Measurements from ENCODE around the gene IQGAP2. TPM values are rescaled to one million over a fixed set of nuclear protein-coding genes. Genes with fewer than 3 reads are reported as not detected.

Gene IQGAP2
- total and polyA plus RNA-seq, 2 donors: 20.7 to 33.3 TPM

- H3K27ac ChIP-seq (ENCODE audit: low read depth in 1 of 2, low read length in 1 of 2): no peak overlapping the region
- peaks cover 0 to 13% of the 10 kb centered on the region in 2 donors for H3K36me3 ChIP-seq (ENCODE audit: control insufficient read depth in 2 of 2, insufficient read depth in 2 of 2, low read length in 1 of 2)
- H3K4me1 ChIP-seq (ENCODE audit: control insufficient read depth in 2 of 2, insufficient read depth in 2 of 2, low read length in 2 of 2): no peaks in the 10 kb centered on the region
Measured at GRCh38 chr5:76692274-76692540, 289.1 kb downstream of the IQGAP2 start.

GRCh38 chr5:76692651-76693050 lies 289.6 kb downstream of the IQGAP2 start:
- Histone ChIP-seq H3K4me3 (ENCODE audit: low read length in 2 of 2) (no peak overlapping the region), H3K27ac (ENCODE audit: low read depth in 1 of 2, low read length in 1 of 2) (no peak overlapping the region), H3K27me3 (ENCODE audit: control insufficient read depth in 2 of 2, insufficient read depth in 1 of 2, low read length in 1 of 2) (no peaks in the 10 kb centered on the region), H3K9me3 (ENCODE audit: control insufficient read depth in 2 of 2, insufficient read depth in 1 of 2, low read length in 1 of 2) (no peaks in the 10 kb centered on the region), H3K36me3 (ENCODE audit: control insufficient read depth in 2 of 2, insufficient read depth in 2 of 2, low read length in 1 of 2) (peaks cover 0 to 13% of the 10 kb centered on the region in 2 donors), H3K4me1 (ENCODE audit: control insufficient read depth in 2 of 2, insufficient read depth in 2 of 2, low read length in 2 of 2) (no peaks in the 10 kb centered on the region)
- WGBS: 97% methylated on average over 3 of the region's 3 CpGs
- DNase-seq (ENCODE audit: low read depth in 6 of 9, low spot score in 9 of 9): no peak

More at GRCh38 chr5:76692274-76692540, 289.1 kb downstream of the IQGAP2 start:
- Histone ChIP-seq H3K9me3 (ENCODE audit: control insufficient read depth in 2 of 2, insufficient read depth in 1 of 2, low read length in 1 of 2) (no peaks in the 10 kb centered on the region), H3K4me3 (ENCODE audit: low read length in 2 of 2) (no peak overlapping the region), H3K27me3 (ENCODE audit: control insufficient read depth in 2 of 2, insufficient read depth in 1 of 2, low read length in 1 of 2) (no peaks in the 10 kb centered on the region)
- WGBS: 99% methylated on average over 6 of the region's 6 CpGs
- no peak for DNase-seq (ENCODE audit: low read depth in 6 of 9, low spot score in 9 of 9)

- no peaks in the 10 kb centered on the region for H3K4me1 ChIP-seq (ENCODE audit: control insufficient read depth in 2 of 2, insufficient read depth in 2 of 2, low read length in 2 of 2)
- no peak overlapping the region for H3K27ac ChIP-seq (ENCODE audit: low read depth in 1 of 2, low read length in 1 of 2)
- no peak for DNase-seq (ENCODE audit: low read depth in 6 of 9, low spot score in 9 of 9)
- WGBS: over 99% methylated on average over 3 of the region's 3 CpGs
- no peaks in the 10 kb centered on the region for H3K27me3 ChIP-seq (ENCODE audit: control insufficient read depth in 2 of 2, insufficient read depth in 1 of 2, low read length in 1 of 2)
- no peaks in the 10 kb centered on the region for H3K9me3 ChIP-seq (ENCODE audit: control insufficient read depth in 2 of 2, insufficient read depth in 1 of 2, low read length in 1 of 2)
- H3K4me3 ChIP-seq (ENCODE audit: low read length in 2 of 2): no peak overlapping the region
- H3K36me3 ChIP-seq (ENCODE audit: control insufficient read depth in 2 of 2, insufficient read depth in 2 of 2, low read length in 1 of 2): peaks cover 0 to 13% of the 10 kb centered on the region in 2 donors
Measured at GRCh38 chr5:76693141-76693540, 290.1 kb downstream of the IQGAP2 start.

- H3K36me3 ChIP-seq (ENCODE audit: control insufficient read depth in 2 of 2, insufficient read depth in 2 of 2, low read length in 1 of 2): peaks cover 0 to 13% of the 10 kb centered on the region in 2 donors
- H3K4me3 ChIP-seq (ENCODE audit: low read length in 2 of 2): no peak overlapping the region
- no peaks in the 10 kb centered on the region for H3K4me1 ChIP-seq (ENCODE audit: control insufficient read depth in 2 of 2, insufficient read depth in 2 of 2, low read length in 2 of 2)
- H3K27me3 ChIP-seq (ENCODE audit: control insufficient read depth in 2 of 2, insufficient read depth in 1 of 2, low read length in 1 of 2): no peaks in the 10 kb centered on the region
- WGBS: 49% methylated on average over 2 of the region's 2 CpGs
- H3K27ac ChIP-seq (ENCODE audit: low read depth in 1 of 2, low read length in 1 of 2): no peak overlapping the region
- no peak for DNase-seq (ENCODE audit: low read depth in 6 of 9, low spot score in 9 of 9)
- no peaks in the 10 kb centered on the region for H3K9me3 ChIP-seq (ENCODE audit: control insufficient read depth in 2 of 2, insufficient read depth in 1 of 2, low read length in 1 of 2)
Measured at GRCh38 chr5:76694317-76694716, 291.2 kb downstream of the IQGAP2 start.

- Histone ChIP-seq H3K27me3 (ENCODE audit: control insufficient read depth in 2 of 2, insufficient read depth in 1 of 2, low read length in 1 of 2) (no peaks in the 10 kb centered on the region), H3K27ac (ENCODE audit: low read depth in 1 of 2, low read length in 1 of 2) (no peak overlapping the region), H3K9me3 (ENCODE audit: control insufficient read depth in 2 of 2, insufficient read depth in 1 of 2, low read length in 1 of 2) (no peaks in the 10 kb centered on the region), H3K4me1 (ENCODE audit: control insufficient read depth in 2 of 2, insufficient read depth in 2 of 2, low read length in 2 of 2) (no peaks in the 10 kb centered on the region), H3K36me3 (ENCODE audit: control insufficient read depth in 2 of 2, insufficient read depth in 2 of 2, low read length in 1 of 2) (peaks cover 0 to 9% of the 10 kb centered on the region in 2 donors), H3K4me3 (ENCODE audit: low read length in 2 of 2) (no peak overlapping the region)
- 96% methylated on average over 6 of the region's 6 CpGs for WGBS
- DNase-seq (ENCODE audit: low read depth in 6 of 9, low spot score in 9 of 9): no peak
Measured at GRCh38 chr5:76695346-76695745, 292.3 kb downstream of the IQGAP2 start.

DNA sequence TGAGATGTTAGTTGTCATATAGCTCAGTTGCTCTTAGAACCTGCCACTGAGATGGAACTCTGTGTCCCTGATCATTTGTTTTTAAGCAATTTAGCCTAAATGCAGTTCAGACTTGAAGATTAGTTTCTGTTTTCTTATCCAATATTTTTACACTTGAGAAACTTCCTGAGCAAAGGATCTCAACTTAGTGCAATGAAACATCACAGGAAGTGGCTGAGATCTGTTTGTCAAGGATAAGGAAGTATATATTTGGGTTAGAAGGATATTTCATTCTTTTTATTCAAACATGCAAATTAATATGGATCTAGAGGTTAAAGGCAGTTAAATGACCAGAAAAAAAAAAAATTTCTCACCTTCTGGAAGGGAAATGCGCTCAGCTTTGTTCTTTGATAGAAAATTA lies 293.2 kb downstream of the IQGAP2 start:
- Histone ChIP-seq H3K36me3 (ENCODE audit: control insufficient read depth in 2 of 2, insufficient read depth in 2 of 2, low read length in 1 of 2) (peaks cover 0 to 15% of the 10 kb centered on the region in 2 donors), H3K4me1 (ENCODE audit: control insufficient read depth in 2 of 2, insufficient read depth in 2 of 2, low read length in 2 of 2) (no peaks in the 10 kb centered on the region), H3K4me3 (ENCODE audit: low read length in 2 of 2) (no peak overlapping the region), H3K27ac (ENCODE audit: low read depth in 1 of 2, low read length in 1 of 2) (no peak overlapping the region), H3K9me3 (ENCODE audit: control insufficient read depth in 2 of 2, insufficient read depth in 1 of 2, low read length in 1 of 2) (no peaks in the 10 kb centered on the region), H3K27me3 (ENCODE audit: control insufficient read depth in 2 of 2, insufficient read depth in 1 of 2, low read length in 1 of 2) (no peaks in the 10 kb centered on the region)
- 100% methylated on average over 1 of the region's 1 CpG for WGBS
- DNase-seq (ENCODE audit: low read depth in 6 of 9, low spot score in 9 of 9): no peak

- Histone ChIP-seq H3K36me3 (ENCODE audit: control insufficient read depth in 2 of 2, insufficient read depth in 2 of 2, low read length in 1 of 2) (peaks cover 0 to 17% of the 10 kb centered on the region in 2 donors), H3K4me3 (ENCODE audit: low read length in 2 of 2) (no peak overlapping the region), H3K27me3 (ENCODE audit: control insufficient read depth in 2 of 2, insufficient read depth in 1 of 2, low read length in 1 of 2) (no peaks in the 10 kb centered on the region), H3K9me3 (ENCODE audit: control insufficient read depth in 2 of 2, insufficient read depth in 1 of 2, low read length in 1 of 2) (no peaks in the 10 kb centered on the region), H3K4me1 (ENCODE audit: control insufficient read depth in 2 of 2, insufficient read depth in 2 of 2, low read length in 2 of 2) (no peaks in the 10 kb centered on the region), H3K27ac (ENCODE audit: low read depth in 1 of 2, low read length in 1 of 2) (no peak overlapping the region)
- DNase-seq (ENCODE audit: low read depth in 6 of 9, low spot score in 9 of 9): no peak
- 96% methylated on average over 5 of the region's 5 CpGs for WGBS
Measured at GRCh38 chr5:76697670-76698069, 294.6 kb downstream of the IQGAP2 start.

DNA sequence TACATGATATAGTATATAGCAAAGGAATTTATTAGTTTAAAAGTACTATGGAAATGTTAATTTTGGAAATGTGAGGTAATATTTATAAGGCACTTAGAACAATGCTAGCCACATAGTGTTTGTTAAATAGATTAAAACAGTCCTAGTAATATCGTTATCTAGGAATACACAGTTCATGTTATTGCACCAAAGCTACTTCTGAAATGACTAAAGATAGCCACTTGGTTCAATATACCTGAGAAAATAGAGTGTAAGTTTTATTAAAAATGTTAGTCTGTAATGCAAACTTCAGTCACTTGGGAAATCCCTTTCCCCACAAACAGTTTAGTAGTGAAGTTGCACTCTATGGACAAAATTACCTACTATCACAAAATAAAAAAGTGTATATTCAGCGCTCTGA lies 297.5 kb downstream of the IQGAP2 start:
- H3K4me3 ChIP-seq (ENCODE audit: low read length in 2 of 2): no peak overlapping the region
- no peaks in the 10 kb centered on the region for H3K4me1 ChIP-seq (ENCODE audit: control insufficient read depth in 2 of 2, insufficient read depth in 2 of 2, low read length in 2 of 2)
- peaks cover 0 to 15% of the 10 kb centered on the region in 2 donors for H3K36me3 ChIP-seq (ENCODE audit: control insufficient read depth in 2 of 2, insufficient read depth in 2 of 2, low read length in 1 of 2)
- H3K27me3 ChIP-seq (ENCODE audit: control insufficient read depth in 2 of 2, insufficient read depth in 1 of 2, low read length in 1 of 2): no peaks in the 10 kb centered on the region
- H3K27ac ChIP-seq (ENCODE audit: low read depth in 1 of 2, low read length in 1 of 2): no peak overlapping the region
- no peaks in the 10 kb centered on the region for H3K9me3 ChIP-seq (ENCODE audit: control insufficient read depth in 2 of 2, insufficient read depth in 1 of 2, low read length in 1 of 2)
- WGBS: 96% methylated on average over 2 of the region's 2 CpGs
- no peak for DNase-seq (ENCODE audit: low read depth in 6 of 9, low spot score in 9 of 9)

- no peak overlapping the region for H3K27ac ChIP-seq (ENCODE audit: low read depth in 1 of 2, low read length in 1 of 2)
- no peaks in the 10 kb centered on the region for H3K9me3 ChIP-seq (ENCODE audit: control insufficient read depth in 2 of 2, insufficient read depth in 1 of 2, low read length in 1 of 2)
- no peaks in the 10 kb centered on the region for H3K27me3 ChIP-seq (ENCODE audit: control insufficient read depth in 2 of 2, insufficient read depth in 1 of 2, low read length in 1 of 2)
- 92% methylated on average over 2 of the region's 2 CpGs for WGBS
- no peak overlapping the region for H3K4me3 ChIP-seq (ENCODE audit: low read length in 2 of 2)
- peaks cover 0 to 10% of the 10 kb centered on the region in 2 donors for H3K36me3 ChIP-seq (ENCODE audit: control insufficient read depth in 2 of 2, insufficient read depth in 2 of 2, low read length in 1 of 2)
- DNase-seq (ENCODE audit: low read depth in 6 of 9, low spot score in 9 of 9): no peak
- H3K4me1 ChIP-seq (ENCODE audit: control insufficient read depth in 2 of 2, insufficient read depth in 2 of 2, low read length in 2 of 2): no peaks in the 10 kb centered on the region
Measured at GRCh38 chr5:76701298-76701697, 298.2 kb downstream of the IQGAP2 start.

- Histone ChIP-seq H3K4me1 (ENCODE audit: control insufficient read depth in 2 of 2, insufficient read depth in 2 of 2, low read length in 2 of 2) (no peaks in the 10 kb centered on the region), H3K27me3 (ENCODE audit: control insufficient read depth in 2 of 2, insufficient read depth in 1 of 2, low read length in 1 of 2) (no peaks in the 10 kb centered on the region), H3K4me3 (ENCODE audit: low read length in 2 of 2) (no peak overlapping the region), H3K36me3 (ENCODE audit: control insufficient read depth in 2 of 2, insufficient read depth in 2 of 2, low read length in 1 of 2) (peaks cover 0 to 8% of the 10 kb centered on the region in 2 donors), H3K9me3 (ENCODE audit: control insufficient read depth in 2 of 2, insufficient read depth in 1 of 2, low read length in 1 of 2) (no peaks in the 10 kb centered on the region), H3K27ac (ENCODE audit: low read depth in 1 of 2, low read length in 1 of 2) (no peak overlapping the region)
- DNase-seq (ENCODE audit: low read depth in 6 of 9, low spot score in 9 of 9): no peak
- 95% methylated on average over 2 of the region's 2 CpGs for WGBS
Measured at GRCh38 chr5:76703707-76704106, 300.6 kb downstream of the IQGAP2 start.

Measured in thymus (tissue), 11 donors.